HuH-7 (cell line): ENCODE measurements around the gene GDF15.
"Not testable (repeated sequence)": the region's sequence is repeated elsewhere in the genome, so short reads cannot be mapped to it uniquely, and the experiment has no call there.

Experiments
- DNase-seq: peaks from one replicate; pipeline ENCODE4 v3.0.0; 2011; ENCODE audit warnings: low spot score

Gene GDF15

GRCh38 chr19:18385675-18386542, at the start of gene GDF15:
TSS of gene GDF15 (plus strand) at chr19:18386158. CDS start at chr19:18386190, 32 bp downstream.
- peak; percentile 87 for DNase-seq

GRCh38 chr19:18338541-18338940, 47.4 kb upstream of the GDF15 start:
- no peak for DNase-seq

GRCh38 chr19:18339723-18340122, 46.2 kb upstream of the GDF15 start:
- peak; percentile 55 for DNase-seq

GRCh38 chr19:18340190-18340989, 45.6 kb upstream of the GDF15 start, which contains the start of gene PGPEP1:
TSS of gene PGPEP1 (plus strand) at chr19:18340598. CDS start at chr19:18340682, 84 bp downstream.
- peak; percentile 82 for DNase-seq

GRCh38 chr19:18340990-18341868, 44.7 kb upstream of the GDF15 start:
- no peak for DNase-seq

- no peak for DNase-seq
Measured at GRCh38 chr19:18342090-18342632, 43.8 kb upstream of the GDF15 start.

GRCh38 chr19:18344582-18344950, 41.4 kb upstream of the GDF15 start:
- no peak for DNase-seq

- no peak for DNase-seq
Measured at GRCh38 chr19:18345296-18345695, 40.7 kb upstream of the GDF15 start.

- DNase-seq, result no peak
Measured at GRCh38 chr19:18346091-18346490, 39.9 kb upstream of the GDF15 start.

- no peak for DNase-seq
Measured at GRCh38 chr19:18348171-18348570, 37.8 kb upstream of the GDF15 start.

- not testable (repeated sequence) for DNase-seq
Measured at GRCh38 chr19:18348818-18349339, 37.1 kb upstream of the GDF15 start.

- peak; percentile 71 for DNase-seq
Measured at GRCh38 chr19:18349524-18350128, 36.3 kb upstream of the GDF15 start.

GRCh38 chr19:18350490-18350889, 35.5 kb upstream of the GDF15 start:
- no peak for DNase-seq

- DNase-seq, result no peak
Measured at GRCh38 chr19:18351544-18351943, 34.4 kb upstream of the GDF15 start.

- no peak for DNase-seq
Measured at GRCh38 chr19:18353378-18354005, 32.5 kb upstream of the GDF15 start.

- DNase-seq, result not testable (repeated sequence)
Measured at GRCh38 chr19:18354743-18355142, 31.2 kb upstream of the GDF15 start.

- DNase-seq, result no peak
Measured at GRCh38 chr19:18357041-18357440, 28.9 kb upstream of the GDF15 start.

GRCh38 chr19:18361646-18362045, 24.3 kb upstream of the GDF15 start:
- no peak for DNase-seq

- no peak for DNase-seq
Measured at GRCh38 chr19:18362934-18363542, 22.9 kb upstream of the GDF15 start.

GRCh38 chr19:18363787-18364186, 22.2 kb upstream of the GDF15 start:
- no peak for DNase-seq
